ENCODE data around the gene GINS2.

Gene GINS2

DNA sequence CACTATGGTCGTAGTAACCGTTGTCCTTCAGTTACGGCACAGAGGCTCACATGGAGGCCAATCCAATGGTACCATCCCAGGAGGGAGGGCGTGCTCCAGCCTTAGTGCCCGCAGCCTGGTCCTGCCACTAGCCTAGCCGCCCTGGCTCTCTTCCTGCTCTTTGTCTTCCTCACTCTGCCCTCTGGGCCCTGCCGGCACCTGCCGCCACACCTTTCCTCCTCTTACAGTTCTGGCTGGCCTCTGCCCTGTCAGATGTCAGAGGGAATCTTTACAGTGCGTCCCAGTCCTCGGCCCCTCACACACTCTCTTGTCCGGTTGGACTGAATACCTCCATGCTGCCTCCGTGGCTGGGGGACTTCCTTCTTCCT, 23.4 kb downstream of the GINS2 start:
- no peak for DNase-seq

DNA sequence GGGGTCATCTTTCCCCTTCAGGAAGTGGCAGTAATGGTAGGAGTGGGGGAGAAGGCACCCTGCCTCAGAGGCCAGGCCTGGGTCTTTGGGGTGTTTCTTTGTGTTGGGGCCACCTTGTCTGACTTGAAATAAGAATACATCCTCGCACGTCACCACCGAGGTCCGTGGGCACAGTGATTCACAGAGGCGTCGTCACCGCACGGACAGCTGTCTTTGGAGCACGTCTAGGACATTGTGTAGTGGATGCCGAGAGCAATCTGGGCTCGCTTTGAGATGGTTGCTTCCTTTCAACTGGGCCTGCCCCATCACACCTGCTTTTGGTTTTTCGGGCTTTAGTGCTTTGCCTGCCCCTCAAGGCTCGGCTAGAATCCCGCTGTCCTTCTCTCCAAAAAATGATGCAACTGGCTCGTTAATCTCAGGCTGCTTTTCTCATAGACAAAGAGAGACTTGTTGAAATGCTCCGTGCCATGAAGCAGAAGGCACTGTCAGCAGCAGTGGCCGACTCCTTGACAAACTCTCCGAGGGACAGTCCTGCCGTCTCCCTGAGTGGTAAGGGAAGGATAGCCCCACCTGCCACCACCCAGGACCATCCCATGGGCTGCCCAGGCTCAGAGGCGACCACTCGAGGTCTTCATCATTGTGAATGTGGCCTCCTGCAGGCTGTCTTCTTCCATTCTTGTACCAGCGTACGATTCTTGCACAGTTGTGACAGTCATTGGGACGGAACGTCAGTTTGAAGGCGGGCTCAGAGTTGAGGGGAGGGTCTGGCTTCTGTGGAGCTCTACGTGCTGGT, 24.0 kb downstream of the GINS2 start:
- no peak for DNase-seq

DNA sequence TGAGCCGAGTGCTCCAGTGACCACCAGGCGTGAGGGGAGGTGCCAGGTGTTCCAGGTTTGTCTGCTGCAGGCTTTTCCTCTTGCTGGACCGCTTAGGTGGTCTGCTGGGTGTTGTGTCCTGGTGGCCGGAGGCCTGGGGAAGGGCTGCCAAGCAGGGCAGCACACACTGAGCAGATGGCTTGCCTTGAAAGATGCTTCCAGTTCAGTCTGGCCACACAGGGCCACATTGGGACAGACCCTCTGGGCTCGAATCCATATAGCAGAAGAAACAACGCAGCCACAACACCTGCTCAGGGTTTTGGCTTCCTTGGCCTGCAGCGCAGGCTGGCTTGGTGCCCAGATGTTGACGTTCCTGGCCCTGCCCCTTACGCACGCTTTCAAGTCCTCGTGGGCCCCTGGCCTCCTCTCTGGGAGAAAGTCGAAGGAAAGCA, 24.8 kb downstream of the GINS2 start:
- DNase-seq: no peak

DNA sequence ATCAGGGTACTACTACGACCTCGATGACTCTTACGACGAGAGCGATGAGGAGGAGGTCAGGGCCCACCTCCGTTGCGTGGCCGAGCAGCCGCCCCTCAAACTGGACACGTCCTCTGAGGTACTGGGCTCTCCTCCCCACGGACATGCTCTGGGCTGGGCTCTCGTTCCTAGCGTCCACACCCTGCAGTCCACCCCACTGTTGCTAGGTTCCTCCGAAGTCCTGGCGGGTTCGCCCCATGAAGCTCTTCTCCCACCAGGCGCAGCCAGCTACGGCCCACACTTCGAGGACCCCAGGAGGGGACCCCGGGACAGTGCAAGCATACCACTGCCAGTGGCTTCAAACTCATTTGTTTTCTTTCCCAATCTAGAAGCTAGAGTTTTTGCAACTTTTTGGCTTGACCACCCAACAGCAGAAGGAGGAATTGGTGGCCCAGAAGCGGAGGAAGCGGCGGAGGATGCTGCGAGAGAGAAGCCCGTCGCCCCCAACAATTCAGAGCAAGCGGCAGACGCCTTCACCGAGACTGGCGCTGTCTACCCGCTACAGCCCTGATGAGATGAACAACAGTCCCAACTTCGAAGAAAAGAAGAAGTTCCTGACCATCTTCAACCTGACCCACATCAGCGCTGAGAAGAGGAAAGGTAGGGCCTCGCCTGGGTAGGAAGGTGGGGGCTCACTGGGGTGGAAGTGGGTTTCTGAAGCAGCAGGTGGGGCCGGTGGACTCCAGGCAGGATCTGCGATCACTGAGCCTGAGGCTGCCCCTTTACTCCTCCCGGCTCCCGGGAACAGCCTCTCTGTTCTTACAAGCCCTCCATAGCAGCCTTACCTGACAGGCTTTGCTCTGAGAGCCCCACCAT, 25.6 kb downstream of the GINS2 start:
- no peak for DNase-seq

DNA sequence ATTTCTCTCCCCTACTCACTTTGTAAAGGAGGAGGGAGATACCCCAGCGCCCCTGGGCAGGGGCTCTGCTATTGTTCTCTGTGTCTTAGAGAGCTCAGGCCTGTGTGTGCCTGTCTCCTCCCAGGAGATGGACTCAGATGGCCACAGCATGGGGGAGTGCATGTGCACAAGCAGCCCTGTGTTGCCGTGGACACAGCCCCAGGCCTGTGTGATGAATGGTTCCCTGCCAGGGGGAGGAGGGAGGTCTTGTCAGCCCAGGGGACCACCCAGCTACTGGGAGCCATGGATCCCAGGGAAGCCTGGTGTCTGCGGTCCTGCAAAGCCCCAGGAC, 26.3 kb downstream of the GINS2 start:
- DNase-seq: no peak

DNA sequence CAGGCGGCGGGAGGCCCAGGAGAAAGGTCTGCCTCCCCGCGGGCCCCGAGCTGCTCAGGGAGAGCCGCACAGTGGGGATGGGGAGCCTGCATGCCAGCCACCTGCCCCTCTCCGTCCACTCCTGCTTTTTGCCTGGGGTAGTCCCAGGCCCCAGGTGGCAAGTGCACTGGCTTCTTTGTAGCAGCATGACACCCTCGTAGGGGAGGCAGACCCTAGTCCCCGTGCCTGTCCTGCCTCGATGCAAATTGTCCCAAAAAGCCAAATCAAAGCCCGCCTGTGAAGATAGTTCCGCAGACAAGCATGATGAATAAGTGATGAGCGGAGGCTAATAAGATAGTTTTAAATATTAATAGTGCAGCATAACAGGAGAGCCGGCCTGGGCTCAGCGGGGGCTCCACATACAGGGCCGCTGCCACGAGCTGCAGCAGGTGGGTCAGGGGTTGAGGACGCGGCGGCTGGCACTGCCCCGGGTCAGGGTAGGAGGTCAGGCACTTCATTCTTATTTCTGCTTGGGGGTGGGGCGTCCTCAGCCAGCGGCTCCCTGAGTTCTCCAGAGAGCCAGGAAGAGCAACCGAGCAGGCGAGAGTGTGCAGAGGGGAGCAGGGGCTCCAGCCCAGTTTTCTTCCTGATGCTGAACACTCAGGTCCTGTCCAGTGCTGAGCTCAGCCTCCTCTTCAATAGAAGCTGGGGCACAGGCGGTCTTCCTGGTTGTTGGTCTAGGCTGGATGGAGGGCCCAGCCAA, 26.8 kb downstream of the GINS2 start:
- DNase-seq: no peak

DNA sequence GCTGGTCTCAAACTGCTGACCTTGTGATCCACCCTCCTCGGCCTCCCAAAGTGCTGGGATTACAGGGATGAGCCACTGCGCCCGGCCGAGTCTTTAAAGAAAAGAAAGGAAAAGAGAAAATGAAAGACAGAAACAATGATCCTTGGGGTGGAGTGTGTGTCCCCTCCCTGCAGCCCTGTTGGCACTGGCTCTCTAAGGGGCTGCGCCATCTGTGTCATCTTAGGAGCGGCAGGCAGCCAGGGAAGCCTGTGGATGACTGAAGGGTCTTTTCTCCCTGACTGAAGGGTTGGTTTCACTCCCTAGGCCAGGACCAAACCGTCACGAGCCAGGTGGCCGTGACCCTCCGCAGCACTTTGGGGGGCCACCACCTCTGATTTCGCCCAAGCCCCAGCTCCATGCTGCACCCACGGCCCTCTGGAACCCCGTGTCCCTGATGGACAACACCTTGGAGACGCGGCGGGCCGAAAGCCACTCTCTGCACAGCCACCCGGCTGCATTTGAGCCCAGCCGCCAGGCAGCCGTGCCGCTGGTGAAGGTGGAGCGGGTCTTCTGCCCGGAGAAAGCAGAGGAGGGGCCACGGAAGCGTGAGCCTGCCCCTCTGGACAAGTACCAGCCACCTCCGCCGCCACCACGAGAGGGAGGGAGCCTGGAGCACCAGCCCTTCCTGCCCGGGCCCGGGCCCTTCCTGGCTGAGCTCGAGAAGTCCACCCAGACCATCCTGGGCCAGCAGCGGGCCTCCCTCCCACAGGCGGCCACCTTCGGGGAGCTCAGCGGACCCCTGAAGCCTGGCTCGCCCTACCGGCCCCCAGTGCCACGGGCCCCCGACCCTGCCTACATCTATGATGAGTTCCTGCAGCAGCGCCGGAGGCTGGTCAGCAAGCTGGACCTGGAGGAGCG, 27.7 kb downstream of the GINS2 start:
- DNase-seq: no peak

DNA sequence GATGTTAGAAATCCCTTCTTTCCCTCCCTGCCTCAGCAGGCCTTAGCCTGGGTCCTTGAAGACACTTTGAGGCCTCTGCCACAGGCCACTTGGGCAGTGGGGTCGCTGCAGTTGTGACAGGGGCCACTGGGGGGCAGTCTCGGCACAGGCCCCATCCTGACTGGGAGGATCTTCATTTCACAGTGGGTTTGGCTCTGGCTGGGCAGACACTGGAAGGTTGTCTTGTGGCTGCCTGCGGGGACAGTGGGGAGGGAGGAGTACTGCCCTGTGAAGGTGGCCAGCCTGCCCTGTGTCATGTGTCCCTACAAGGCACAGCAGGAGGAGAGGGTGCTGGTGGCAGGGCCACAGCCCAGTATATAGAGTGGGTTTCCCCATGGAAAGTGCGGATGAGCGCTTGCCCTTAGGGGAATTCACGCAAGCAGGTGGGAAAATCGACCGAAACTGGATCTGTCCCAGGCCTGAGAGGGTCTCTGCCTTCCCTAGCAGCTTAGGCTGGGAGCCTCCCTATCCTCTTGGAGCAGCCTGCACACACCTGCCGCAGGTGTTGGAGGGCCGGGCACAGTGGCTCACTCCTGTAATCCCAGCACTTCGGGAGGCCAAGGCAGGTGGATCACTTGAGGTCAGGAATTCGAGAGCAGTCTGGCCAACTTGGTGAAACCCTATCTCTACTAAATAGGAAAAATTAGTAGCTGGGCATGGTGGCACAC, 28.8 kb downstream of the GINS2 start:
- DNase-seq: peak; percentile 32 to 47

DNA sequence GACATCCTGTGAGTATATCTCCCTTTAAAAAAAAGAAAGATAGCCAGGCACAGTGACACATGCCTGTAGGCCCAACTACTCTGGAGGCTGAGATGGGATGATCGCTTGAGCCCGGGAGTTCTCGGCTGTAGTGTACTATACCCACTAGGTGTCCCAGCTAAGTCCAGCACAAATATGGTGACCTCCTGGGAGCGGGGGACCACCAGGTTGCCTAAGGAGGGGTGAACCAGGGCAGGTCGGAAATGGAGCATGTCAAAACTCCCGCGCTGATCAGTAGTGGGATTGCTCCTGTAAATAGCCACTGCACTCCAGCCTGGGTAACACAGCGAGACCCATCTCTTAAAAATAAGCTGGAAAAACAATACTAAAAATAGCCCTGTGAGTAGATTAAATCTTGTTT, 29.4 kb downstream of the GINS2 start:
- DNase-seq: no peak

DNA sequence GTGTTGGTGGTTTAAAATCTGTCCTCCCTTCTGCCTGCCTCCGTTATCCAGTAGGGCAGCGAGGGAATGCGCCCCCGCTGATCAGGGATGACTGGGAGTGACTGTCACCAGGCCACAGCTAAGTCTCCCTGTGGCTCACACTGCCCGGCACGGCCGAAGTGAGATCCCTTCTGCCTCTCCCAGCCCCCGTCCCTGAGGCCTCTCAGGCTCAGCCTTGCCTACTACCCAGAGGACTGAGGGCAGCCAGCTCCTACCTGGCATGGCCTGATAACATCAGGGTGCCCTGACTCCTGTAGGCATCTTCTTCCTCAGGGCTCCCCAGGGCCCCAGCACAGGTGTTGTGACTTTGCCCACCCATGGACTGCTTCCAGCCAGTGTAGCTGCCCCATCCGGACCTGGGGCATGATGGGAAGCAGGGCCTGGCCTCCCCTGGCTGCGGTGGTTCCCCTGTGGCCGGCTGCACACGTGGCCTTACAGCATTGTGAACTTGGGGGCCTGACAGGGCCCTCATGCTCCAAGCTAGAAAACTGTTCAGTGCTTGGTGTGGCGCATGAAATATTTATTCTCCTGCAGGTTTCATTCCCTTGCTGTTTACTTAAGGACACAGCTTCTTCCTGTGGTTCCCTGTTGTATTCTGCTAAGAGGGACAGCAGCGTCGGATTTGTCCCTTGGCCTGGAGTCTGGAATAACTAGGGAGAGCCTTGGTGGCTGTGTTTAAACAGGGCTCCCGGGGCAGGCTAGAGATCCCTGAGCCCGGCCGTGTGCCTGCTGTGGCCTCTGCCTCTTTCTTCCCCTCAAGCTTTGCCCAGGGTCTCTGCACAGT, 30.0 kb downstream of the GINS2 start:
- no peak for DNase-seq

DNA sequence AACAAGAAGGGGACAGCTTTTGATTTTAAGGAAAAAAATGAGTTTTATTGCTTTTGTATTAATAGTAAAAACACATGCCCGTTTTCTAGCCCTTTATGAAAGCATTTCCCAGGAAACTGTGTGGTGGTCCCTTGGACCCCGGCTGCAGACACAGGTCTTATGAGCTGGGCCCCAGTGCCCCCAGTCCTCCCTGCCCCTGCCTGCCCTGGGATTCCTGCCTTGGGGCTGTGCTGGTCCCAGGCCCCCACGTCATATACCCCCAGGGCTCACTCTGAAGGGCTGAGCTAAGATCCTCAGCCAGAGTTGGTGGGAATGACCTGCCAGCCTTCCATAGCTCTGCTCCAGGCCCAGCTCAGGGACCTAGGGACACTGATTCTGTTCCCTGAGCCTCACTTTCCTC, 30.8 kb downstream of the GINS2 start:
- no peak for DNase-seq

DNA sequence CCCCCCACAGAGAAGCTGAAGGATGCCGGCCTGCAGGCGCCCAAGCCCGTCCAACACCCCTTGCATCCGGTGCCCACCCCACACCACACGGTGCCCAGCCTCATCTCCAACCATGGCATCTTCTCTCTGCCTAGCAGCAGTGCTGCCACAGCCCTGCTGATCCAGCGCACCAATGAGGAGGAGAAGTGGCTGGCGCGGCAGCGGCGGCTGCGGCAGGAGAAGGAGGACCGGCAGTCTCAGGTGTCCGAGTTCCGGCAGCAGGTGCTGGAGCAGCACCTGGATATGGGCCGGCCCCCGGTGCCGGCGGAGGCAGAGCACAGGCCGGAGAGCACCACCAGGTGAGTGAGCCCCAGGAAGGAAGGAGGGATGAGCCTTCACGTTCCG, 31.5 kb downstream of the GINS2 start:
- no peak for DNase-seq

DNA sequence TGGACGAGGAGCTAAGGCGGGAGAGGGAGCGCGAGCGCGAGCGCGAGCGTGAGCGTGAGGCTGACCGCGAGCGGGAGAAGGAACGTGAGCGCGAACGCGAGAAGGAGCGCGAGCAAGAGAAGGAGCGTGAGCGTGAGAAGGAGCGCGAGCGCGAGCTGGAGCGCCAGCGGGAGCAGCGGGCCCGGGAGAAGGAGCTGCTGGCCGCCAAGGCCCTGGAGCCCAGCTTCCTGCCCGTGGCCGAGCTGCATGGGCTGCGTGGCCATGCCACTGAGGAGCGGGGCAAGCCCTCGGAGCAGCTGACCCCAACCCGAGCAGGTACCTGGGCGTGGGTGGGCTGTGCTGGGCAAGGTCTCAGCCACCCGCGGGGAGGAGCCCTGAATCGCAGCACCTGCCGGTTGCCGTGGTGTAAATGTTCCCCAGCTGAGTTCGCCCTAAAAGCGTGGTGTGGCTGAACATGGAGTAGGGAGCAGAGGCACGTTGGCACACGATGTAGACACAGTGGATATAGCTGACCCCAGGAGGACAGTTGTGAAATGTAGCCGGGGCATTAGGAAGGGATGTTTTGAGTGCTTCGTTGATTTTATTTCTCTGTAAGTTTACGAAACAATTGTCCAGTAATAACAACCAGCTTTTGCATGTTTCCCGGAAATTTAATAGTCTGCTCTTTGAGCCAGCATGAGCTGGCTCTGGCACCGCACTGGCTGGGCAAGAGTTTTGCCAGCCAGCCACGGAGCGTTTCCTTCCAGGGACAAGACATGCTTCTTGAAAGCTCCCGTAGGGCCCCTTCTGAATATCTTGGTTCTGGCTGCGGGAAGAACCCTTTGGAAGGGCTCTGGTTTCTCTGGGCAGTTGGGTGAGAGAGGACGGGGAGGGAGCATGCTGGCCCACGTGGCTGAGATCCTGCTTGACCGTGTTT, 32.1 kb downstream of the GINS2 start:
- DNase-seq: no peak

DNA sequence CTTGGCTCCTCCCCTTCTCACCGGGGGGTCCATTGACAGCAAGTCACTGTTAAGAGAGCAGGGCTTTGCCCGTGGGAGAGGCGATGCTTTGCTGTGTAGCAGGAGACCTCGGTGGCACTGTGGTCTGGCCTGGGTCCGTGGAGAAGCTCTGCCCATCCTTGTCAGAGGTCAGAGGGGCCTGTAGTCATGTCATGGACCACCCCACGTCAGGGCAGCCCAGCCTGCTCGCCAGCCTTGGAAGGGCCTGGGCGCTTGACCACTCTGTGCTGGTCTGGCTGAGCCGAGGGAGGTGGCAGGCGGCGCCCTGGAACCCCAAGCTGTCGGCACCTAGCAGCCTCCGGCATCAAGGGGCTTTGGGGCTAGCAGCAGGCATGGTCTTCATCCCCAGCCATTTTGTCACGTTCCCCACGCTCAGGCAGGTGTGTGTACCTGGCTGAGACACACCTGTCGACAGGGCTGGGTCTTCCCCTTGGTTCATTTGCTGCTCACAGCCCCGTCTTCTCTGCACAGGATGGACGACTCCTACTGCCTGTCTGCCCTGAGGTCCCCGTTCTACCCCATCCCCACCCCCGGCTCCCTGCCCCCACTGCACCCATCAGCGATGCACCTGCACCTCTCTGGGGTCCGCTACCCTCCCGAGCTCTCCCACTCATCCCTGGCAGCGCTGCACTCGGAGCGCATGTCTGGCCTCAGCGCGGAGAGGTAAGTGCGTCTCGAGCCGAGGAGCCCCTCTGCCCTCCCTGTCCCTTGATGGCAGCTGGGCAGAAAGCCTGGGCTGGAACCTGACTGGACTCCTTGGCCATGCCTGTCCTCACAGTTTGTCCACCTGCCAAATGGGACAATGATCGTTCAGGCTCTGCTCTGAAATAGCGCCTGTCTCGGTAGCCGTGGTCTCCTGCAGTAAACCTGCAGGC, 33.3 kb downstream of the GINS2 start:
- no peak for DNase-seq

DNA sequence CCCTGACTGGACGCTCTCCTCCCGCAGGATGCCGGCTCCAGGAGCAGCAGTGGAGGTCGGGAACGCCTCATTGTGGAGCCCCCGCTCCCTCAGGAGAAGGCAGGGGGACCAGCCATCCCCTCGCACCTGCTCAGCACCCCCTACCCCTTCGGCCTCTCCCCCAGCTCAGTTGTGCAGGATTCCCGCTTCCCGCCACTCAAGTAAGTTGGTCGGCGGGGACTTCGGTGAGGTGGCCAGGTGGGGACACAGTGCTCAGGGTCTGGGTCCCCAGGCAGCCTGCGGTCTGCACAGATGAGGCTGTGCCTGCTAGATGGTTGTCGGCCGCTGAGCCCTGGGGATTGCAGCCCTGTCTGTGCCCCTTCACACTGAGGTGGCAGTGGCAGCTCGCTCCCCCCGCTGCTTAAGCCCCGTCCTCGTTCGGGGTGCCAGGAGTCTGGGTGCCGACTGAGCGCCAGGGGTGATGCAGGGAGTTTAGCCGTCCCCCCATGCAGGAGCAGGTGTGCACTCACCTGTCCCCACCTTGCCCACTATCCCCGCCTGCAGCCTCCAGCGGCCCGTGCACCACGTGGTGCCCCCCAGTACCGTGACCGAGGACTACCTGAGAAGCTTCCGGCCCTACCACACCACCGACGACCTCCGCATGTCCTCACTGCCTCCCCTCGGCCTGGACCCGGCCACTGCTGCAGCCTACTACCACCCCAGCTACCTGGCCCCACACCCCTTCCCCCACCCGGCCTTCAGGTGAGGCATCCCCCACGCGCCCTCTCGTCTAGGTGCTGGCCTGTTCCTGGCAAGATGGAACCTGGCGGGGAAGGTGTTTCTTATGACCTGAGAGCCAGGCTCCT, 34.3 kb downstream of the GINS2 start:
- no peak for DNase-seq

DNA sequence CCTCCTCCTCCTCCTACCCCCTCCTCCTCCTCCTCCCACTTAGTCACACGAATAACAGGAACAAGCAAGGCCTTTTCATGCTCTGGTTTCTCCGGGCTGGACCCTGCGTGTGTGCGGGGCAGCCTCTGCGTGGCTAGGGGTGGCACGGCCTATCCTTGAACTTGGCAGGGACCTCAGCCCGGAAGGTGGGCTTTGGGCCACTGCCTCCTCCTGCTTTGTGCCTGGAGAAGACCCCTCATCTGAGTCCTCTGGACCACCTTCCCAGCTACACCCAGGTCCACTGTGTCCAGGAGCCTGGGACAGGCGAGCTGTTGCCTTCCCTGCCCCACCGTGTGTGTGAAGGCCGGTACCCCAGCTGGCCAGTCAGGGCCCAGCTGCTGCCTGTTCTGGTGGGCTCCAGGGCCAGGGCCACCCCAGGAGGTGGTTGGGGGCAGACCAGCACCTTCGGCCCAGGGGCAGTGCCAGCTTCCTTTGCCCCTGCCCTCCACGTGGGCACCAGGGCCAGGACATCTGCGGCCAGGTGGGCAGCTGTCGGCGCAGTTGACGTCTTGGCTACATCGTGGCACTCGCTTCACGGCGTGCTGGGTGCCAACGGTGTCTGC, 35.4 kb downstream of the GINS2 start:
- DNase-seq: no peak

DNA sequence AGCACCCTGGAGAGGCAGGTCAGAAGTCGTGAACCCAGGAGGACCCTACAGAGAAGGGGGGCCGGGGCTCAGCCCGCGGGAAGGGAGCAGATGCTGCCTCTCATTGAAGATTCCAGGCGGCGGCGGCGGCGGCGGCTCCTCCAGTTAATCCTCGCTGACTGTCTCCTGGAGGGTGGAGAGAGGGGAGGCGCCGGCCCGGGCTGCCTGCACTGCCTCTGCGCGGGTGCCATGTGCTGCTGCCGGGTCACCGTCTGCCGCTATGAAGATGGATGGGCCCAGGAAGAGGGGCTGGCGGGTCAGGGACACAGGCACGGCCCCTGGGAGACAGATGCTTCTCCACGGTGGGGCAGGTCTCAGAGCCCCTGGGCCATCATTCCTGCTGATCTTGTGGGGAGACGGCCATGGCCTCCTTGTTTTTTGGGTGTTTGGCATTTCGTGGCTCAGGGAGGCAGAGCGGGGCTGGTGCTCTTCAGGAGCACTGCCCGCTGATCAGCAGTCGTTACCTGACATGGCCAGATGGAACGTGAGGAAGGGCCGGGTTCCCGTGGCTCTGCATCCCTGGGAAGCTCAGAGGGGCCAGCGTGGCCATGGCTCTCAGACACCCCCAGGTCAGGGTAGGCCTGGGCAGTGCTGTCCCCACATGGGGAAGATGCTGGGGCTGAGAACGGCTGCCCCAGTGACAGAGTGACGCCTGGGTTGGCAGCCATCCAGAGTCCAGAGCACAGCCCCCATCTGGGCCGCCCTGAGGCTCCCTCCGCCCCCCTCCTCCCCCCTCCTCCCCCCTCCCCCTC, 36.1 kb downstream of the GINS2 start:
- no peak for DNase-seq
